Articular chondrocyte of knee joint (primary cell): Measurements from ENCODE around the gene KCNH6. TPM values are rescaled to one million over a fixed set of nuclear protein-coding genes. Genes with fewer than 3 reads are reported as not detected.

Source experiments
- small RNA-seq: library from RNA; depleted of rRNA; stranded (forward); fragments of <200 nt; gene quantifications from one replicate; pipeline ENCODE3, GENCODE V24; 2012
- total RNA-seq: library from RNA; depleted of rRNA; stranded (reverse); fragments of >200 nt; gene quantifications from 2 replicates; pipeline ENCODE4 v1.2.3, GENCODE V29; 2012

KCNH6 gene, protein sequence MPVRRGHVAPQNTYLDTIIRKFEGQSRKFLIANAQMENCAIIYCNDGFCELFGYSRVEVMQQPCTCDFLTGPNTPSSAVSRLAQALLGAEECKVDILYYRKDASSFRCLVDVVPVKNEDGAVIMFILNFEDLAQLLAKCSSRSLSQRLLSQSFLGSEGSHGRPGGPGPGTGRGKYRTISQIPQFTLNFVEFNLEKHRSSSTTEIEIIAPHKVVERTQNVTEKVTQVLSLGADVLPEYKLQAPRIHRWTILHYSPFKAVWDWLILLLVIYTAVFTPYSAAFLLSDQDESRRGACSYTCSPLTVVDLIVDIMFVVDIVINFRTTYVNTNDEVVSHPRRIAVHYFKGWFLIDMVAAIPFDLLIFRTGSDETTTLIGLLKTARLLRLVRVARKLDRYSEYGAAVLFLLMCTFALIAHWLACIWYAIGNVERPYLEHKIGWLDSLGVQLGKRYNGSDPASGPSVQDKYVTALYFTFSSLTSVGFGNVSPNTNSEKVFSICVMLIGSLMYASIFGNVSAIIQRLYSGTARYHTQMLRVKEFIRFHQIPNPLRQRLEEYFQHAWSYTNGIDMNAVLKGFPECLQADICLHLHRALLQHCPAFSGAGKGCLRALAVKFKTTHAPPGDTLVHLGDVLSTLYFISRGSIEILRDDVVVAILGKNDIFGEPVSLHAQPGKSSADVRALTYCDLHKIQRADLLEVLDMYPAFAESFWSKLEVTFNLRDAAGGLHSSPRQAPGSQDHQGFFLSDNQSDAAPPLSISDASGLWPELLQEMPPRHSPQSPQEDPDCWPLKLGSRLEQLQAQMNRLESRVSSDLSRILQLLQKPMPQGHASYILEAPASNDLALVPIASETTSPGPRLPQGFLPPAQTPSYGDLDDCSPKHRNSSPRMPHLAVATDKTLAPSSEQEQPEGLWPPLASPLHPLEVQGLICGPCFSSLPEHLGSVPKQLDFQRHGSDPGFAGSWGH
- total RNA-seq: not detected in 2 replicates

DNA sequence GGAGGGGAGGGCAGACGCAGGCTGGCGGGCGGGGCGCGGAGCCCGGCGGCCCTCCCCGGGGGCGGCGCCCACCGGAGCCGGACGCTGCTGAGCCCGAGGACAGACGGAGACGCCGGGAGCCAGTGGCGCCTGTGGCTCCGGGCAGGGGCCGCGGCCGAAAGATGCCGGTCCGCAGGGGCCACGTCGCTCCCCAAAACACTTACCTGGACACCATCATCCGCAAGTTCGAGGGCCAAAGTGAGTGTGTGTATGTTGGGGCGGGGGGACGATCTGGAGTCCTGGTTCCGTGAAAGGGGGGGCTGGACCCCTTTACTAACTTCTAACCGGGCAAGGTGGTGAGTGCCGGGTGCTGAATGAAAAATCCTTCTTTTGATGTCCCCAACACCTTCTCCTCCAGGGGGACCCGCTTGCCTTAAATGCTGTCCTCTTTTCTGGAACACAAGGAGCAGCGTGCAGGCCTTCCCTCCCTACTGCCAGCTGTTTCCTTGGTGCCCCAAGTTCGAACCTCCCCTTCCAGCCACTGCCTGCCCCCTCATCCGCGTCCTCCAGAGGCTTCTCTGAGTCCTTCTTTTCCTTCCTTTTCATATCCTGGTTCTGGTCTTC is at the start of gene KCNH6:
Gene KCNH6 (plus strand): TSS at position 106 of the 603 bp plus-strand sequence. CDS start 56 bp downstream, at position 162.

DNA sequence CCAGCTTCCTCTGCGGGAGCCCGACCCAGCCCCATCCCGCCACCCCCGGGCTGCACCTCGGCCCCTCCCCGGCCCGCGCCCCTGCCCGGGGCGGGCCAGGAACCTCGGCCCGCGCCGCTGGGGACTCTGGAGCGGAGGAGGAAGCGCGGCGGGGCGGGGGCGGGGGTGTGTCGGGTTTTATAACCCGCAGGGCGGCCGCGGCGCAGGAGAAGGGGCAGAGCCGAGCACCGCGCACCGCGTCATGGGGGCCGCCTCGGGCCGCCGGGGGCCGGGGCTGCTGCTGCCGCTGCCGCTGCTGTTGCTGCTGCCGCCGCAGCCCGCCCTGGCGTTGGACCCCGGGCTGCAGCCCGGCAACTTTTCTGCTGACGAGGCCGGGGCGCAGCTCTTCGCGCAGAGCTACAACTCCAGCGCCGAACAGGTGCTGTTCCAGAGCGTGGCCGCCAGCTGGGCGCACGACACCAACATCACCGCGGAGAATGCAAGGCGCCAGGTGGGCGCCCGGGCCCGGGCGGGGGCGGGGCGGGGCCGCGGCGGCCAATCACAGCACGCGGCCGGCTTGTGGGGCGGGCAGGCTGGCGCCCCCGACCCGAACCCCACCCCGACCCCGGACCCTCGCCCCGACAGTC is 46.2 kb upstream of the KCNH6 start, which contains the start of gene ACE:
Gene ACE (plus strand): TSS at position 208 of the 626 bp plus-strand sequence. CDS start 34 bp downstream, at position 242.

DNA sequence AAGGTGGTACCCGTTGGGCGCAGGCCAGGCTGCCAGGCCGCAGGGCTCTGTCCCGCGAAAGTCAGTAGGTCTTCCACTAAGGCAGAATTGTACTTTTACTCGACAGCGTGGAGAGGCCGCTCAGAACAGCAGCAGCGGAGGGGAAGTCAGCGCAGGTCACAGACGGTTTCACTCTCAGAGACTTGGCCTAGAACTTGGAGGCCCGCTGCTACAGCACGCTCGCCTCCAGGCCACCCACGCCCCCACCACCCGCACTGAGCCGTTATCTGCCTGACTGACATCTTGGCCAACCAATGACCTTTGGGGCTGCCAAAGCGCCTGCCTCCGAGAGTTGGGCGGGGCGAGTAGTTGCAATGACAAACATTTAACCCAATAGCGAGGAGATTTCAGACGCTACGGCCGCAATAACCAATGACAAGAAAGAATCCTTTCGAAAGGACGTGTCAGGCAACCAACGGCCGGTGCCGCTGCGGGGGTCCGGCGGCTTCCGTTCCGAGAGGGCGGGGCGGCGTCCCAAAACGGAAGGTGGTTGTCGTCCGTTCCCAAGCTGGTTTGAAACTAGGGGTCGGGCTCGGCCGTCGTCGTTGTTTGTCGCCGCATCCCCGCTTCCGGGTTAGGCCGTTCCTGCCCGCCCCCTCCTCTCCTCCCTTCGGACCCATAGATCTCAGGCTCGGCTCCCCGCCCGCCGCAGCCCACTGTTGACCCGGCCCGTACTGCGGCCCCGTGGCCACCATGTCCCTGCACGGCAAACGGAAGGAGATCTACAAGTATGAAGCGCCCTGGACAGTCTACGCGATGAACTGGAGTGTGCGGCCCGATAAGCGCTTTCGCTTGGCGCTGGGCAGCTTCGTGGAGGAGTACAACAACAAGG is 27.0 kb downstream of the KCNH6 start, which contains the start of gene DCAF7:
Gene DCAF7 (plus strand): TSS at position 532 of the 871 bp plus-strand sequence. CDS start 201 bp downstream, at position 733.

Small RNAs within 50 kb of the gene (small RNA-seq; reads per million reads assigned to genes)
- not detected for gene RNU6-288P

Other genes with a start within 250 kb of the KCNH6 start
- gene CYB561, start 77.1 kb upstream of the KCNH6 start, total RNA-seq: 16.2 and 17.0 TPM in 2 replicates
- 0.91 and 0.97 TPM in 2 replicates for gene ACE, start 46.3 kb upstream of the KCNH6 start, total RNA-seq
- gene DCAF7, start 27.1 kb downstream of the KCNH6 start, total RNA-seq: 25.7 and 28.6 TPM in 2 replicates
- 16.9 and 19.1 TPM in 2 replicates for gene TACO1, start 77.5 kb downstream of the KCNH6 start, total RNA-seq
- 32.3 and 33.9 TPM in 2 replicates for gene MAP3K3, start 99.1 kb downstream of the KCNH6 start, total RNA-seq
- 2.2 and 2.7 TPM in 2 replicates for gene LIMD2, start 176.8 kb downstream of the KCNH6 start, total RNA-seq
- 31.2 and 37.6 TPM in 2 replicates for gene STRADA, start 218.4 kb downstream of the KCNH6 start, total RNA-seq